ENCODE results near the gene JAM3. TPM values are rescaled to one million over a fixed set of nuclear protein-coding genes. Genes with fewer than 3 reads are reported as not detected.

JAM3 gene
- total RNA-seq: 63.5 and 72.7 TPM in 2 replicates

GRCh38 chr11:134068829-134069425, at the start of gene JAM3:
TSS of gene JAM3 (plus strand) at chr11:134069072. CDS start at chr11:134069084, 12 bp downstream.

Other genes with a start within 250 kb of the JAM3 start
- not detected in 2 replicates for gene SPATA19, start 223.6 kb upstream of the JAM3 start, total RNA-seq
- gene IGSF9B, start 112.1 kb upstream of the JAM3 start, total RNA-seq: 7.1 TPM in 2 replicates
- 14.0 and 14.9 TPM in 2 replicates for gene NCAPD3, start 154.9 kb downstream of the JAM3 start, total RNA-seq
- gene VPS26B, start 155.6 kb downstream of the JAM3 start, total RNA-seq: 48.0 and 48.3 TPM in 2 replicates
- gene THYN1, start 184.3 kb downstream of the JAM3 start, total RNA-seq: 46.1 and 46.6 TPM in 2 replicates
- gene ACAD8, start 184.5 kb downstream of the JAM3 start, total RNA-seq: 12.8 and 16.2 TPM in 2 replicates
- gene GLB1L3, start 207.3 kb downstream of the JAM3 start, total RNA-seq: 0.32 and 0.65 TPM in 2 replicates

All from articular chondrocyte of knee joint (primary cell).